HCT116 (cell line): ENCODE data around the gene BNC2. TPM values are rescaled to one million over a fixed set of nuclear protein-coding genes. Genes with fewer than 3 reads are reported as not detected.

Experiments
- ATAC-seq: fragments of 200-7000 bp; cut with Tn5 transposase; 2 replicates; pipeline ENCODE4 v1.9.1; 2020; ENCODE audit warnings: mild to moderate bottlenecking, moderate library complexity
- BruUV-seq: library from RNA; stranded (reverse); fragments of 400-500 nt; replicated peaks from 2 replicates; lab custom pipeline; 2021; lab: Mats Ljungman, UMichigan
- CTCF ChIA-PET: fragments of 300-600 bp; sonication (Branson Sonifier 250); formaldehyde crosslinking; loops from one replicate; lab custom pipeline; 2021; ENCODE audit warnings: antibody characterized with exemption; lab: Charles Lee
- POLR2A ChIA-PET: fragments of 300-600, 350-600 bp; sonication (Branson Sonifier 250); formaldehyde crosslinking; loops from one replicate; lab custom pipeline; 2021; ENCODE audit warnings: antibody characterized with exemption; lab: Charles Lee
- RAD21 ChIA-PET, 2 experiments: fragments of 300-600 bp; sonication (Branson Sonifier 250); formaldehyde crosslinking; loops; one replicate each; lab custom pipeline; 2023; ENCODE audit warnings: low total read pairs in 2 of 2; ENCODE audit not compliant: uncharacterized antibody in 2 of 2, unreplicated experiment in 2 of 2, low non-redundant PET in 1 of 2; lab: Charles Lee
- DNase-seq: peaks from one replicate; pipeline ENCODE4 v3.0.0-alpha.2; 2010; ENCODE audit warnings: low read depth, low spot score
- H2AFZ ChIP-seq: fragments of 200-600 bp; shearing (Covaris generic), sonication (generic); 2 replicates; pipeline ENCODE4 v1.6.1; 2017; ENCODE audit warnings: low read depth, mixed run types, mixed read lengths, antibody characterized with exemption, low read length; ENCODE audit not compliant: poor library complexity, severe bottlenecking
- H3K27ac ChIP-seq: 2 replicates; pipeline ENCODE4 v1.5.1; 2012; ENCODE audit warnings: low read depth, low read length
- H3K27me3 ChIP-seq: fragments of 200-600 bp; sonication (generic); 2 replicates; pipeline ENCODE4 v1.6.1; 2016; ENCODE audit warnings: mixed run types, low read length, mixed read lengths; ENCODE audit not compliant: insufficient read depth
- H3K36me3 ChIP-seq, 2 experiments: fragments of 200-500 bp in 1 of 2; fragments of 200-600 bp in 1 of 2; sonication (Bioruptor generic) in 1 of 2; sonication (generic) in 1 of 2; 2 replicates each; pipeline versions ENCODE4 v1.5.1 to v1.6.1; 2014 to 2016; ENCODE audit warnings: low read length in 2 of 2, inconsistent platforms in 1 of 2, mixed read lengths in 1 of 2, mixed run types in 1 of 2; ENCODE audit not compliant: insufficient read depth in 2 of 2, control insufficient read depth in 1 of 2
- H3K4me1 ChIP-seq, 2 experiments: fragments of 200-600 bp in 1 of 2; sonication (generic) in 1 of 2; 2 replicates each; pipeline versions ENCODE4 v1.5.1 to v1.6.1; 2012 to 2017; ENCODE audit warnings: low read length in 2 of 2, inconsistent platforms in 1 of 2, mild to moderate bottlenecking in 1 of 2, mixed read lengths in 1 of 2, mixed run types in 1 of 2, moderate library complexity in 1 of 2; ENCODE audit not compliant: insufficient read depth in 2 of 2, control insufficient read depth in 1 of 2
- H3K4me2 ChIP-seq: fragments of 200-600 bp; sonication (generic); 2 replicates; pipeline ENCODE4 v1.6.1; 2017; ENCODE audit warnings: mixed run types, low read length, mixed read lengths
- H3K4me3 ChIP-seq, 2 experiments: fragments of 200-600 bp in 1 of 2; sonication (generic) in 1 of 2; replicated peaks in 1 of 2; 2 replicates each; pipeline ENCODE4 v1.5.1; 2011 to 2016; ENCODE audit warnings: low read length in 2 of 2, control low read depth in 1 of 2, low read depth in 1 of 2, mild to moderate bottlenecking in 1 of 2, mixed read lengths in 1 of 2, mixed run types in 1 of 2
- H3K79me2 ChIP-seq: fragments of 200-600 bp; sonication (generic); 2 replicates; pipeline ENCODE4 v1.6.1; 2017; ENCODE audit warnings: mild to moderate bottlenecking, mixed run types, low read length, moderate library complexity, mixed read lengths; ENCODE audit not compliant: insufficient read depth
- H3K9ac ChIP-seq: fragments of 200-600 bp; sonication (generic); 2 replicates; pipeline ENCODE4 v1.6.1; 2016; ENCODE audit warnings: low read length, mixed read lengths
- H3K9me2 ChIP-seq: fragments of 200-600 bp; sonication (generic), shearing (Covaris generic); 2 replicates; pipeline ENCODE4 v1.6.1; 2017; ENCODE audit warnings: mixed run types, mild to moderate bottlenecking, moderate library complexity; ENCODE audit not compliant: insufficient read depth
- H3K9me3 ChIP-seq, 2 experiments: fragments of 200-500 bp in 1 of 2; fragments of 200-600 bp in 1 of 2; sonication (Bioruptor generic) in 1 of 2; sonication (generic) in 1 of 2; 2 replicates each; pipeline ENCODE4 v1.6.1; 2014 to 2017; ENCODE audit warnings: low read length in 2 of 2, mixed read lengths in 2 of 2, inconsistent platforms in 1 of 2, low read depth in 1 of 2, mild to moderate bottlenecking in 1 of 2, mixed run types in 1 of 2, moderate library complexity in 1 of 2; ENCODE audit not compliant: control insufficient read depth in 1 of 2, insufficient read depth in 1 of 2
- H4K20me1 ChIP-seq: fragments of 200-600 bp; sonication (generic), shearing (Covaris generic); 2 replicates; pipeline ENCODE4 v1.6.1; 2017; ENCODE audit warnings: mixed run types, mild to moderate bottlenecking, moderate library complexity; ENCODE audit not compliant: insufficient read depth
- EGR1 ChIP-seq: IDR thresholded peaks from 2 replicates; pipeline ENCODE4 v1.6.1; 2012; ENCODE audit warnings: low read depth
- EZH2 ChIP-seq: fragments of 200-600 bp; sonication (generic); IDR thresholded peaks from 2 replicates; pipeline ENCODE4 v1.6.1; 2017; ENCODE audit warnings: antibody characterized with exemption, mixed run types
- JUND ChIP-seq: IDR thresholded peaks from 2 replicates; pipeline ENCODE4 v1.6.1; 2012
- POLR2A ChIP-seq: IDR thresholded peaks from 2 replicates; pipeline ENCODE4 v1.7.0; 2011; ENCODE audit warnings: borderline replicate concordance; ENCODE audit not compliant: insufficient read depth, insufficient read length; ENCODE audit errors: extremely low read depth
- RAD21 ChIP-seq: IDR thresholded peaks from 2 replicates; pipeline ENCODE4 v1.6.1; 2012; ENCODE audit warnings: low read depth, mild to moderate bottlenecking
- REST ChIP-seq: IDR thresholded peaks from 2 replicates; pipeline ENCODE4 v1.6.1; 2012; ENCODE audit warnings: low read depth
- TCF7L2 ChIP-seq: IDR thresholded peaks from 2 replicates; pipeline ENCODE4 v1.7.0; 2011; ENCODE audit warnings: borderline replicate concordance, inconsistent platforms; ENCODE audit not compliant: insufficient read depth, insufficient read length; ENCODE audit errors: extremely low read depth
- ZBTB33 ChIP-seq: IDR thresholded peaks from 2 replicates; pipeline ENCODE4 v1.6.1; 2011; ENCODE audit warnings: mild to moderate bottlenecking, low read length, moderate library complexity; ENCODE audit not compliant: insufficient replicate concordance; ENCODE audit errors: extremely low read depth
- intact Hi-C: fragments of 100-400 bp; cut with micrococcal nuclease; formaldehyde crosslinking; loops from 2 replicates; pipeline ENCODE4 v1.10.0; 2022
- total RNA-seq: library from RNA; stranded (reverse); gene quantifications from one replicate; pipeline ENCODE4 v1.2.1, GENCODE V29; 2021; ENCODE audit not compliant: unreplicated experiment

Gene BNC2
- total RNA-seq, 1 experiment from 2014 or later = 0.37 TPM

- no peak for TF ChIP-seq RAD21
- TF ChIP-seq POLR2A = no peak
Measured at GRCh38 chr9:16671591-16672137, 198.8 kb downstream of the BNC2 start (continued).

- ChIA-PET POLR2A (no interaction called here), RAD21 (no interaction called here), CTCF (no interaction called here)
- no peaks in the 10 kb centered on the region for H3K4me1 ChIP-seq
- H4K20me1 ChIP-seq = no peaks in the 10 kb centered on the region
- no peak overlapping the region for H3K9ac ChIP-seq
- no TSS peak for BruUV-seq
- no peak for DNase-seq
- no peaks in the 10 kb centered on the region for H3K79me2 ChIP-seq
- intact Hi-C loops = no loop called here
- H3K27ac ChIP-seq = no peak overlapping the region
- H3K9me2 ChIP-seq = no peaks in the 10 kb centered on the region
- ATAC-seq = no peak
- no peak overlapping the region for H2AFZ ChIP-seq
- peaks cover 8% of the 10 kb centered on the region for H3K27me3 ChIP-seq
- H3K4me2 ChIP-seq = no peak overlapping the region
- no peak for TF ChIP-seq ZBTB33
- no peak for TF ChIP-seq JUND
- TF ChIP-seq EZH2 = no peak
- no peaks in the 10 kb centered on the region for H3K36me3 ChIP-seq
- no peak overlapping the region for H3K4me3 ChIP-seq
- H3K9me3 ChIP-seq = no peaks in the 10 kb centered on the region
Measured at GRCh38 chr9:16670791-16671190, 199.7 kb downstream of the BNC2 start.

GRCh38 chr9:16668734-16669295 is 201.7 kb downstream of the BNC2 start:
- no TSS peak for BruUV-seq
- Histone ChIP-seq H3K27ac (no peak overlapping the region), H3K9ac (no peak overlapping the region), H3K4me3 (no peak overlapping the region), H3K9me3 (no peaks in the 10 kb centered on the region), H3K79me2 (no peaks in the 10 kb centered on the region), H3K9me2 (no peaks in the 10 kb centered on the region), H3K36me3 (no peaks in the 10 kb centered on the region), H3K4me1 (no peaks in the 10 kb centered on the region), H2AFZ (no peak overlapping the region), H3K27me3 (peaks cover 8% of the 10 kb centered on the region), H4K20me1 (no peaks in the 10 kb centered on the region), H3K4me2 (no peak overlapping the region)
- ATAC-seq (no peak), DNase-seq (no peak)
- intact Hi-C loops = no loop called here
- ChIA-PET CTCF (no interaction called here), RAD21 (no interaction called here), POLR2A (no interaction called here)
- TF ChIP-seq EGR1 = no peak
- no peak for TF ChIP-seq RAD21
- TF ChIP-seq REST = no peak
- no peak for TF ChIP-seq ZBTB33
- no peak for TF ChIP-seq TCF7L2
